Measurements from ENCODE around the gene FNDC11.
"Not testable (repeated sequence)": the region's sequence is repeated elsewhere in the genome, so short reads cannot be mapped to it uniquely, and the experiment has no call there.

Gene FNDC11

DNA sequence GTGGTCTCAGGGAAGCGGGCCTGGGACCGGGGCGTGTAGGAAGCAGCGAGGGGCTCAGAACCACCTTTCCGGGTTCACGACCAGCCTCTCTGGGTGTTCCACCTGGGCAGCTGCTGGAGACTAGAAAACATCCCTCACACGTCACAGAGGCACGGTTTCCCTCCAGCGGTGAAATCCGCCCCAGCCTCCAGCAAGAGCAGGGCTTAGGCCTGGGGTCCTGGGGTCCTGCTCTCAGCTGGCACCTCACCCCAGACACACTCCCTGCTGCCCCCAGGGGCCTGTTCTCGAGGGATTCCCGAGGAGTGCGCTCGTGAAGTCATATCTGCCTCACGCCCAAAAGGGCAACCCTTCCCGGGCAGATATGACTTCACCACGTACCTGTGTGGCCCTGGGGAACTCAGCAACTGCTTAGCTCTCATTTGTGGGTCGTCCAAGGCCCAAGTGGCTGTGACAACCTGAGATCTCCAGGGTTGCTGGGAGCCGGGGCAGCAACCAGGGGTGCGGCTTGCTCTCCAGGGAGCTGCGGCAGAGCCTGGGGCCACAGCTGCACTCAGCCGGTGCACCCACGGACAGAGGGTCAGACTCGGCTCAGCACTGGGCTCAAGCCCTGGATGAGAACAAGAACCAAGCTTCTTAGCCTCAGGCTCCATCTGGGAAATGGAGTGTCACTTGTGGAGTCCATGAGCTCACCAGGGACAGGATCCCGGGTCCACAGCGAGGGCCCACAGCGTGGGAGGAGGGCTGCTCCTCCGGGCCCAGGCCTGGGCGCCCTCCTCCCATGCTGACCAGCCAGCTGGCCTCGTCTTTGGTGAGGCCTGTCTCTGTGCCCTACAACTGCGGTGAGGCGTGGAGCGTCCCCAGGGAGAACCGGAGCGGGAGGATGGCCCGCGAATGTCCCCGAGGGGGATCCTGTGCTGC is 661 bp downstream of the FNDC11 start:
- no peak for DNase-seq (ENCODE audit: low spot score)

DNA sequence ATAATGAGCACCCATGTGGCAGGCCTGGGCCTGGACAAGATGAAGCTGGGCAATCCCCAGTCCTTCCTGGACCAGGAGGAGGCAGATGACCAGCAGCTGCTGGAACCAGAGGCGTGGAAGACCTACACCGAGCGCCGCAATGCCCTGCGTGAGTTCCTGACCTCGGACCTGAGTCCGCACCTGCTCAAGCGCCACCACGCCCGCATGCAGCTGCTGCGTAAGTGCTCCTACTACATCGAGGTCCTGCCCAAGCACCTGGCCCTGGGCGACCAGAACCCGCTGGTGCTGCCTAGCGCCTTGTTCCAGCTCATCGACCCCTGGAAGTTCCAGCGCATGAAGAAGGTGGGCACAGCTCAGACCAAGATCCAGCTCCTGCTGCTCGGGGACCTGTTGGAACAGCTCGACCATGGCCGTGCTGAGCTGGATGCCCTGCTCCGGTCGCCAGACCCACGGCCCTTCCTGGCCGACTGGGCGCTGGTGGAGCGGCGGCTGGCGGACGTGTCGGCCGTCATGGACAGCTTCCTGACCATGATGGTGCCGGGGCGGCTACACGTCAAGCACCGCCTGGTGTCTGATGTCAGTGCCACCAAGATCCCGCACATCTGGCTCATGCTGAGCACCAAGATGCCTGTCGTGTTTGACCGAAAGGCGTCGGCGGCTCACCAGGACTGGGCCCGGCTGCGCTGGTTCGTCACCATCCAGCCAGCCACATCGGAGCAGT is 1.9 kb downstream of the FNDC11 start:
- no peak for DNase-seq (ENCODE audit: low spot score)

DNA sequence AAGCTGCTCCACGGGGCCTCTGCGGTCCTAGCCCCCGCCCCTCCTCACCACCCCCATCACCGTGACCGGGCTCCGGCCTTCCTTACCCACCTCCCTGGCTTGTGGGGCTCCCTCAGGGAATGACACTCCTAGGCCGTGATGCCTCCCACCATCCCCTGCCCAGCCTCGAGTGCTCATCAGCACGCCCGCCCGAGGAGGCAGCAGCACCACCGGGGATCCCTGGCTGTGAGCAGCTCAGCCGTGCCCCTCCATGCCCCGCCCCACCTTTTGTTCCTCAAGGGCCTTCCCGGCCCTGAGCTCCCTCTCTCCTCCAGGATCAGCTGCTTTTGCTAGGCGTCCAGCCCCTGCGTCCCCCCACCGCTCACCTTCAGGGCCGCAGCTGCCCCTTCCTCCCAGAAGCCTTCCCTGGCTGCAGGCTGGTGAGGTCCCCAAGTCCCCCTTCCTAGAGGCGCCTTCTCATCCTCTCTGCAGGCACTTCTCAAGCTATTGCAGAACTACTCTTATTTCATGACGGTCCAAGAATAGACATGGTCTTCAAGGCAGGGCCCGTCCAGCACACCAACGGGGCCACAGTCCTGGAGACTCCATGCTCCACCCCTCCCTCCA is 3.0 kb downstream of the FNDC11 start:
- DNase-seq (ENCODE audit: low spot score) = no peak

DNA sequence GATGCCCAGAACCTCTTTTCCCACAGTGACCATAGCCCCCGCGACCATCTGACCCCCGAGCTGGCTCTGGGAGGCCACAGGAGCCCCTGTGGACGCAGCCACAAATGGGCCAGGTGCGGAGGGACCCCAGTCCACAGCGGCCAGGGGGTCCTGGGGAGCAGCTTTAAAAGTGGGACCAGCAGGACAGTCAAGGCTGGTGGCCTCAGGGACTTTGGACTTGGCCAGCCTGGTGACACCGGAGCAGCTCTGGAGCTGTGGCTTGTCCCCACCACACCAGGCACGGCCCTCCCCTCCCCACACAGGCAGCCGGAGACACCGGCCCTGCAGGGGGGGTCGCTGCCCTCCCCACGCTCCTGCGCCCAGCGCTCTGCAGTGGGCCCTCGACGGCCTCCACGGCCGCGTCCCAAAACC is 3.5 kb downstream of the FNDC11 start:
- DNase-seq (ENCODE audit: low spot score) = no peak

DNA sequence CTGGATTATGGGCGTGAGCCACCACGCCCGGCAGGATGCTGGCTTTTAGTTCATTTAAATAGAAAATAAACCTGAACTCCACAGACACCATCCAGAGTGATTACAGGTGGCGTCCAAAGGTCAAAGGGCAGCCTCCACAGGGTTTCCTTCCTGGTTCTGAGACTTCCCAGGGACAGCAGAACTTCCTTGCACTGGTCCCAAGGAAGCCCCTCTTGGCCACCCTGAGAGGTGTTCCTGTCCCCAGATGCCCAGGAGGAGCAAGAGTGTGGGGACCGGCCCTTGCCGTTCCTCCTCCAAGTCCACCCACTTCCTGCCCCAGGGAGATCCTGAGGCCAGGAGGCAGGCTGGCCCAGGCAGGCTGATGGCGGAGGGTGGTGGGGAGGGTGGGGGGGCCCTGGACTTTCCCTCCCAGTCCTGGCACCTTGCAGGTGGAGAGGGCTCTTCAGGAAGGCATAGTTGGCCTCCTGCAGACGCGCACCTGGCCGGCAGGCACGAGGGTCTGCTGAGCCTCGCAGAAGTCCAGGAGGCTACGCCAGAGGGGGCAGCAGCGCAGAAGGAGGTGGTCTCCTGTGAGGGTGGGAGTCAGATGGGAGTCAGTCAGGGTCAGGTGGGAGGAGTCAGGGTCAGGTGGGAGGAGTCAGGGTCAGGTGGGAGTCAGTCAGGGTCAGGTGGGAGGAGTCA is 5.0 kb downstream of the FNDC11 start:
- no peak for DNase-seq (ENCODE audit: low spot score)

- DNase-seq (ENCODE audit: low spot score) = not testable (repeated sequence)
Measured at GRCh38 chr20:63559485-63560332, 5.8 kb downstream of the FNDC11 start.

- DNase-seq (ENCODE audit: low spot score) = no peak
Measured at GRCh38 chr20:63560333-63560805, 6.4 kb downstream of the FNDC11 start.

DNA sequence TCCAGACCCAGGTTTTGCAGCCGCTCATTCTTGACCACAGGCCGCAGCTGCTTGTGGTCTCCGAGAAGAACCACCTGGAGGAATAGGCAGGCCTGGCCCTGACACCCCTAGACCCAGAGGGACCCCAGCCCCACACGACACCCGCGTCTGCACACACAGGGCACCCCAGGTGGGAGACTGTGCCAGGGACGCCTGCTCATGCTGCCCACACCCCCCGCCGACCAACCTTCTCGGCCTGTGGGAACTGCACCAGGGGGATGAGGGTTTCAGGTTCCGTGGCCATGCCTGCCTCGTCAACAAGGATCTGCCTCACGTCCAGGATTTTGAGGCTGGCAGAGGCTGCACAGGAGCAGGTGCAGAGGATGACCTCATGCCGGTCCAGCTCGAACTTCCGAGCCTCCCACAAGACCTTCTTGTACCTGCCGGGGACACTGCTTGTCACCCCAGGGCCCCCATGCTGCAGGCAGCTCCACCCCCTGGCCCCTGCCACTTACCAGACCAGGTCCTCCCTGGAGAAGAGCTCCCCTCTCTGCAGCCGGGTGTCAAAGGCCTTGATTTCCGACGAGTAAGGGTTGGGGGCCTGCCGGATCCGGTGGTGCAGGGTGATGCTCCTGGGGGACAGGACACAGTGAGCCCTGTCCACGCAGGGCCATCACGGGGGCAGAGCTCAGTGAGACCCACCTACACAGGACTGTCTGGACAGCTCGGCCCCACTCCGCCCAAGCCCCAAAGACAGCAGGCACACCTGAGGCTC is 7.1 kb downstream of the FNDC11 start:
- no peak for DNase-seq (ENCODE audit: low spot score)

- no peak for DNase-seq (ENCODE audit: low spot score)
Measured at GRCh38 chr20:63561624-63562396, 7.9 kb downstream of the FNDC11 start.

GRCh38 chr20:63562461-63563224 is 8.7 kb downstream of the FNDC11 start:
- DNase-seq (ENCODE audit: low spot score) = no peak

DNA sequence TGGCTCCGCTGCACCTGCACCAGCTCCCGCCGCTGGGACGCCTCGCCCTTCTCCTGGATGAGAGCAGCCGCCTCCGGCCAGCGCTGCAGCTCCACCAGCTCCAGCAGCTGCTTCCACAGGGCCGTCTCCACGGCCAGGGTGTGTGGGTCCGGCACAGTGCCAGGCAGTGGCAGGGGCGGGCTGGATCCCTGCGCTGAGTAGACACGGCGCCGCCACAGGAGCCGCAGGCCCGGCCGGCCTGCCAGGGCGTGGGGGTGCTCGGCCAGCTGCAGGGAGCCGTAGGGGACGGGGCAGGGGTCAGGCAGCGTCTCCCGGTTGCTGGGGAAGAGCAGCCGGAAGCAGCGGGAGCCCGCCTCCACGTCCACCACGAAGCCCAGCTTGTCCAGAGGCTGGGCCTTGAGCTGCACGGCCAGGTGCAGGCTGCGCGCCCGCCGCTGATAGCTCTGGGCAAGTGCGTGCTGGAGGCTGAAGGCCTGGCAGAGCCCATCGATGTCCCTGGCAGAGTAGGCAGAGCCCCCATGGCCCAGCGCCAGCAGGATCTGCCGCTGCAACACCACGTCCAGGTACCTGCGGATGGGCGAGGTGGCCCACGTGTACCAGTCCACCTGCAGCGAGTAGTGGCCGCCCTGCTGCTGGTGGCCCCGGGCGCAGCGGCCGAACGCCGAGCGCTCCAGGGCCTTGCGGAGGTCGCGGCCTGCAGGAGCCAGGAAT is 9.4 kb downstream of the FNDC11 start:
- no peak for DNase-seq (ENCODE audit: low spot score)

DNA sequence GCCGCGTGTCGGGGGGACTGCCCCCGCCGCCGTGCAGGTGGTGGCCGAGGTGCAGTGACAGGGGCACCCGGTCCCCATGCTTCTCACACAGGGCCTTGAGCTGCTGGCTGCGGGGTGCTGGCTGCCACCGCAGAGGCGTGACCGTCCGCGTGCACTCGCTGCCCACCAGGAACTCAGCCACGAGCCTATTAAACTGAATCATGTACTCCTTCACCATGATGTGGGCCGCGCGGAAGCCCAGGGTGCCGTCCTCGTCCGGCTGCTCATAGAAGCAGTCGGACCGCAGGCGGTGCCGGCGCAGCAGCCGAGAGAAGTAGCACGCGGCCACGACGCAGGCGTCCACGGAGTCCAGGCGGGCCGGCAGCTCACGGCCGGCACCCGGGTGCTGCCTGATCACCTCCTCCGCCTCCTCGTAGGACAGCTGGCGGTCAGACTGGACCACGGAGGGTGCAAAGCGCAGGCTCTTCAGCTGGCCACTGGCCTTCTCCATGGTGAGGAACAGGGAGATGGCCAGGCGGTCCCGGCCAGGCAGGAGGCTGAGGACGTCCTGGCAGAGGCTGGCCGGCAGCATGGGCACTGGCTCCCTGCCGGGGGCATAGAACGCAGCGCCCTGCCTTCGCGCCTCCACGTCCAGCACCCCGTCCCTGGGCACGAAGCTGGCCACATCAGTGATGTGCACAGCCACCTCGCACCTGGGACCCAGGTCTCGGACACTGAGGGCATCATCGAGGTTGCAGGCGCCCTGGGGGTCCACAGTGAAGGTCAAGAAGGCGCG is 10.3 kb downstream of the FNDC11 start:
- DNase-seq (ENCODE audit: low spot score) = no peak

- no peak for DNase-seq (ENCODE audit: low spot score)
Measured at GRCh38 chr20:63565021-63565698, 11.2 kb downstream of the FNDC11 start.

DNA sequence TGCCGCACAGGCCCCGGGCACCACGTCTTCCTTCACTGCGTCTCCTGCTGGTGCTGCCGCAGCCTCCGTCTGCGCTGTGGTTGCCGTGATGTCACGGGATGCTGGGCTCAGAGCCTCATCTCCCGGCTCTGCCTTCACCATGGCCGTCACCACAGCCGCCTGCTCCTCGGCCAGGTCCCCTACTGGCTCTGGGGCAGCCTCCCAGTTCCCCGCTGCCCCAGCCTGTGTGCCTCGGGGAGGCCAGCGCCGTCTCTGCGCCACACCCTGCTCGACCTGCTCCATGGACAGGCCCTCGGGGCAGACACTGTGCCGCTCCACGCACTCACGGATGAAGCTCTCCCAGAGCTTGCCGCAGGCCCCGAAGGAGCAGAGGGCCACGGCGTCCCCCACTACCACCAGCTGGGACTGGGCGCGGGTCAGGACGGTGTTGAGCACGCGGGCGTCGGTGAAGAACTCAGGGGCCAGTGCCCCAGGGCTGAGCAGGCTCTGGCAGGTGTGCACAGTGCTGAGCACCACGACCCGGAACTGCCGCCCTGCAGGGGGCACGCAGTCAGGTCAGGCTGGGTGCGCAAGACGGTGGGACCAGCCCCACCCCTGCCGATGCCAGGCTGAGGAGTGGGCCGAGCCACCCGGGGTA is 11.9 kb downstream of the FNDC11 start:
- no peak for DNase-seq (ENCODE audit: low spot score)

GRCh38 chr20:63566395-63567135 is 12.6 kb downstream of the FNDC11 start:
- DNase-seq (ENCODE audit: low spot score) = no peak

DNA sequence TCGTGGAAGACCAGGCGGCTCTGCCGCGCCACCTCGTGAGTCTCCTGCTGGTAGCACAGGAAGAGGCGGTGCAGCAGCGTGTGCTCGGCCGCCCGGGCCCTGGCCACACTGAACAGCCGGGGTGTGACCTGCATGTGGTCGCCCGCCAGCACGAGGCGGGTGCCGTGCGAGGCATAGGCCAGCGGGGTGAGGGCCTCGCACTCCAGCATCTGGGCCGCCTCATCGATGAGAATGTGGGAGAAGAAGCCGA is 13.1 kb downstream of the FNDC11 start:
- no peak for DNase-seq (ENCODE audit: low spot score)
